Measurements from ENCODE around the gene STK10.
"Not testable (repeated sequence)": the region's sequence is repeated elsewhere in the genome, so short reads cannot be mapped to it uniquely, and the experiment has no call there.

GRCh38 chr5:172020110-172020786 lies 167.8 kb downstream of the STK10 start:
- not testable (repeated sequence) for TF ChIP-seq CTCF (optimal IDR thresholded peaks at IDR 0.05 in 1 of 3, IDR thresholded peaks at IDR 0.05 in 1 of 3, conservative IDR thresholded peaks at IDR 0.05 in 1 of 3; ENCODE audit: extremely low read depth in 1 of 3, insufficient read depth in 2 of 3, low read length in 3 of 3); EZH2 (IDR thresholded peaks at IDR 0.05; ENCODE audit: low read length)
